Immature natural killer cell (primary cell): ENCODE results near the gene LTB. TPM values are rescaled to one million over a fixed set of nuclear protein-coding genes. Genes with fewer than 3 reads are reported as not detected.
A peak's percentile ranks its signal among the peaks of the same experiment; 100 is the strongest.

Experiments
- DNase-seq, 3 donors: peaks; one replicate each; pipeline ENCODE4 v3.0.0; 2022; ENCODE audit warnings: mixed read lengths in 1 of 3
- H3K27ac Mint-ChIP-seq, 6 donors: one replicate each; pipeline ENCODE4 v1.8.0; 2020; ENCODE audit warnings: mixed read lengths in 6 of 6, mild to moderate bottlenecking in 5 of 6, inconsistent platforms in 4 of 6, moderate library complexity in 3 of 6
- H3K27me3 Mint-ChIP-seq, 3 donors: one replicate each; pipeline ENCODE4 v1.8.0; 2020 to 2021; ENCODE audit warnings: low read depth in 3 of 3, mild to moderate bottlenecking in 3 of 3, mixed read lengths in 3 of 3, moderate library complexity in 3 of 3, inconsistent platforms in 1 of 3
- H3K36me3 Mint-ChIP-seq, 3 donors: one replicate each; pipeline ENCODE4 v1.8.0; 2020; ENCODE audit warnings: mixed read lengths in 3 of 3, inconsistent platforms in 2 of 3, mild to moderate bottlenecking in 2 of 3
- H3K4me1 Mint-ChIP-seq, 2 donors: one replicate each; pipeline ENCODE4 v1.8.0; 2020; ENCODE audit warnings: inconsistent platforms in 2 of 2, mild to moderate bottlenecking in 2 of 2, mixed read lengths in 2 of 2, moderate library complexity in 1 of 2
- H3K4me3 Mint-ChIP-seq, 5 donors: one replicate each; pipeline ENCODE4 v1.8.0; 2020; ENCODE audit warnings: mild to moderate bottlenecking in 5 of 5, mixed read lengths in 5 of 5, inconsistent platforms in 3 of 5, moderate library complexity in 3 of 5
- H3K9me3 Mint-ChIP-seq, 6 donors: one replicate each; pipeline ENCODE4 v1.8.0; 2020; ENCODE audit warnings: mild to moderate bottlenecking in 6 of 6, mixed read lengths in 6 of 6, inconsistent platforms in 4 of 6, moderate library complexity in 3 of 6
- polyA plus RNA-seq, 3 donors: library from polyadenylated mRNA; unstranded; fragments of 300-500 nt; fragmentation: Illumina TruSeq; gene quantifications; one replicate each; pipeline ENCODE4 v1.2.3, GENCODE V29; 2021

Gene LTB
- polyA plus RNA-seq, 3 donors from 2014 or later: 132 to 137 (median 133) TPM

- Mint-ChIP-seq H3K36me3 (peaks cover 2% of the 10 kb centered on the region in 3 donors), H3K4me3 (peak overlapping the region in 1 of 5 donors; percentile 22), H3K9me3 (no peaks in the 10 kb centered on the region), H3K4me1 (peaks cover 51 to 53% of the 10 kb centered on the region in 2 donors), H3K27ac (no peak overlapping the region), H3K27me3 (peaks cover 12 to 19% (median 15%) of the 10 kb centered on the region in 3 donors)
- DNase-seq: no peak
Measured at GRCh38 chr6:31545291-31545690, 36.9 kb downstream of the LTB start.

- Mint-ChIP-seq H3K4me1 (peaks cover 57 to 59% of the 10 kb centered on the region in 2 donors), H3K36me3 (peaks cover 7% of the 10 kb centered on the region in 3 donors), H3K9me3 (no peaks in the 10 kb centered on the region), H3K27me3 (peaks cover 12 to 22% (median 15%) of the 10 kb centered on the region in 3 donors), H3K4me3 (peak overlapping the region in 1 of 5 donors; percentile 22), H3K27ac (peak overlapping the region in 1 of 6 donors; percentile 5)
- no peak for DNase-seq
Measured at GRCh38 chr6:31544676-31545075, 37.5 kb downstream of the LTB start.

GRCh38 chr6:31543639-31544038, 38.6 kb downstream of the LTB start:
- no peak for DNase-seq
- peaks cover 11 to 16% (median 15%) of the 10 kb centered on the region in 3 donors for H3K36me3 Mint-ChIP-seq
- no peaks in the 10 kb centered on the region for H3K9me3 Mint-ChIP-seq
- peaks cover 12 to 22% (median 15%) of the 10 kb centered on the region in 3 donors for H3K27me3 Mint-ChIP-seq
- peaks cover 64 to 66% of the 10 kb centered on the region in 2 donors for H3K4me1 Mint-ChIP-seq
- peak overlapping the region in 2 of 6 donors; percentile 94 to 96 for H3K27ac Mint-ChIP-seq
- H3K4me3 Mint-ChIP-seq: peak overlapping the region in 2 of 5 donors; percentile 0 to 99

- peak within 1 kb of the TSS; percentile 98 to 99 (median 98) for H3K4me3 Mint-ChIP-seq
- peak within 1 kb of the TSS; percentile 93 to 98 (median 95) for H3K27ac Mint-ChIP-seq
- peaks cover 12 to 21% (median 15%) of the 10 kb centered on the region in 3 donors for H3K27me3 Mint-ChIP-seq
- H3K4me1 Mint-ChIP-seq: peaks cover 52 to 57% of the 10 kb centered on the region in 2 donors
- DNase-seq: peak; percentile 92 to 95 (median 95)
- no peaks in the 10 kb centered on the region for H3K9me3 Mint-ChIP-seq
- H3K36me3 Mint-ChIP-seq: peaks cover 11 to 23% (median 21%) of the 10 kb centered on the region in 3 donors
Measured at GRCh38 chr6:31541658-31542521, 40.3 kb downstream of the LTB start, which contains the start of gene DDX39B. Gene DDX39B, minus strand, starts transcription at chr6:31542003. Its CDS starts 1,471 bp downstream, at chr6:31540532.

GRCh38 chr6:31541059-31541657, 41.1 kb downstream of the LTB start:
- H3K9me3 Mint-ChIP-seq: no peaks in the 10 kb centered on the region
- peaks cover 51 to 54% of the 10 kb centered on the region in 2 donors for H3K4me1 Mint-ChIP-seq

GRCh38 chr6:31540640-31541039, 41.6 kb downstream of the LTB start:
- H3K4me3 Mint-ChIP-seq: peak overlapping the region; percentile 98 to 99 (median 98)
- H3K36me3 Mint-ChIP-seq: peaks cover 15 to 34% (median 32%) of the 10 kb centered on the region in 3 donors
- no peaks in the 10 kb centered on the region for H3K9me3 Mint-ChIP-seq
- peaks cover 56 to 57% of the 10 kb centered on the region in 2 donors for H3K4me1 Mint-ChIP-seq
- peak overlapping the region; percentile 93 to 98 (median 95) for H3K27ac Mint-ChIP-seq
- no peak for DNase-seq
- H3K27me3 Mint-ChIP-seq: peaks cover 12 to 19% (median 15%) of the 10 kb centered on the region in 3 donors

More at GRCh38 chr6:31541059-31541657, 41.1 kb downstream of the LTB start:
- Mint-ChIP-seq H3K4me3 (peak overlapping the region; percentile 98 to 99 (median 98)), H3K27me3 (peaks cover 12 to 19% (median 15%) of the 10 kb centered on the region in 3 donors), H3K36me3 (peaks cover 15 to 29% (median 27%) of the 10 kb centered on the region in 3 donors), H3K27ac (peak overlapping the region; percentile 93 to 98 (median 95))
- peak; percentile 75 to 83 (median 76) for DNase-seq

GRCh38 chr6:31538805-31539400, 43.3 kb downstream of the LTB start:
- Mint-ChIP-seq H3K36me3 (peaks cover 15 to 48% (median 41%) of the 10 kb centered on the region in 3 donors), H3K27ac (peak overlapping the region; percentile 92 to 98 (median 94)), H3K4me1 (peaks cover 57 to 60% of the 10 kb centered on the region in 2 donors), H3K4me3 (peak overlapping the region; percentile 98 to 99 (median 98)), H3K9me3 (no peaks in the 10 kb centered on the region), H3K27me3 (peaks cover 12 to 27% (median 15%) of the 10 kb centered on the region in 3 donors)
- DNase-seq: no peak

- Mint-ChIP-seq H3K9me3 (no peaks in the 10 kb centered on the region), H3K4me3 (no peak overlapping the region), H3K27me3 (peaks cover 1 to 14% (median 2%) of the 10 kb centered on the region in 3 donors), H3K36me3 (peaks cover 24 to 71% (median 47%) of the 10 kb centered on the region in 3 donors), H3K4me1 (peaks cover 36 to 60% of the 10 kb centered on the region in 2 donors), H3K27ac (peak overlapping the region in 4 of 6 donors; percentile 7 to 53 (median 46))
- DNase-seq: no peak
Measured at GRCh38 chr6:31535538-31536324, 46.5 kb downstream of the LTB start.

- peak overlapping the region in 1 of 6 donors; percentile 5 for H3K27ac Mint-ChIP-seq
- peaks cover 24 to 75% (median 49%) of the 10 kb centered on the region in 3 donors for H3K36me3 Mint-ChIP-seq
- H3K9me3 Mint-ChIP-seq: no peaks in the 10 kb centered on the region
- H3K4me1 Mint-ChIP-seq: peaks cover 24 to 51% of the 10 kb centered on the region in 2 donors
- no peak for DNase-seq
- H3K4me3 Mint-ChIP-seq: no peak overlapping the region
- peaks cover 0 to 10% (median 0%) of the 10 kb centered on the region in 3 donors for H3K27me3 Mint-ChIP-seq
Measured at GRCh38 chr6:31534521-31535040, 47.6 kb downstream of the LTB start.

- DNase-seq: no peak
- H3K27ac Mint-ChIP-seq: no peak overlapping the region
- no peaks in the 10 kb centered on the region for H3K9me3 Mint-ChIP-seq
- H3K4me3 Mint-ChIP-seq: no peak overlapping the region
- H3K27me3 Mint-ChIP-seq: peaks cover 0 to 10% (median 2%) of the 10 kb centered on the region in 3 donors
- peaks cover 20 to 71% (median 43%) of the 10 kb centered on the region in 3 donors for H3K36me3 Mint-ChIP-seq
- peaks cover 19 to 46% of the 10 kb centered on the region in 2 donors for H3K4me1 Mint-ChIP-seq
Measured at GRCh38 chr6:31534011-31534410, 48.2 kb downstream of the LTB start.

GRCh38 chr6:31533455-31533841, 48.8 kb downstream of the LTB start:
- no peak overlapping the region for H3K4me3 Mint-ChIP-seq
- H3K27ac Mint-ChIP-seq: peak overlapping the region in 4 of 6 donors; percentile 26 to 61 (median 38)
- H3K4me1 Mint-ChIP-seq: peaks cover 13 to 40% of the 10 kb centered on the region in 2 donors
- H3K9me3 Mint-ChIP-seq: no peaks in the 10 kb centered on the region
- no peak for DNase-seq
- peaks cover 20 to 66% (median 38%) of the 10 kb centered on the region in 3 donors for H3K36me3 Mint-ChIP-seq
- H3K27me3 Mint-ChIP-seq: peaks cover 2 to 10% (median 3%) of the 10 kb centered on the region in 3 donors

GRCh38 chr6:31532644-31533454, 49.4 kb downstream of the LTB start:
- peaks cover 20 to 63% (median 35%) of the 10 kb centered on the region in 3 donors for H3K36me3 Mint-ChIP-seq
- peaks cover 2 to 11% (median 3%) of the 10 kb centered on the region in 3 donors for H3K27me3 Mint-ChIP-seq
- peak overlapping the region in 5 of 6 donors; percentile 36 to 76 (median 61) for H3K27ac Mint-ChIP-seq
- peaks cover 10 to 36% of the 10 kb centered on the region in 2 donors for H3K4me1 Mint-ChIP-seq
- DNase-seq: no peak
- no peaks in the 10 kb centered on the region for H3K9me3 Mint-ChIP-seq
- no peak overlapping the region for H3K4me3 Mint-ChIP-seq
